SK-N-SH treated with all-trans-retinoic acid at 6 μM for 48 hours (cell line): ENCODE data around the gene CASP10.

Experiments used
- ATAC-seq: fragments of 200-7000 bp; cut with Tn5 transposase; 3 replicates; pipeline ENCODE4 v1.9.1; 2020; ENCODE audit warnings: mild to moderate bottlenecking, moderate library complexity
- ARNTL ChIP-seq: fragments of 450-650 bp; formaldehyde crosslinking; IDR thresholded peaks from 2 replicates; pipeline ENCODE4 v1.5.0; 2020; ENCODE audit warnings: low read depth, mild to moderate bottlenecking, moderate library complexity, borderline replicate concordance
- BACH2 ChIP-seq: fragments of 250-450 bp; sonication (Bioruptor Pico); IDR thresholded peaks from 2 replicates; pipeline ENCODE4 v1.9.0; 2021; ENCODE audit warnings: mild to moderate bottlenecking, borderline replicate concordance
- ESRRG ChIP-seq: fragments of 250-450 bp; sonication (Bioruptor Pico); IDR thresholded peaks from 2 replicates; pipeline ENCODE4 v1.6.1; 2021; ENCODE audit warnings: mild to moderate bottlenecking
- ISL1 ChIP-seq: fragments of 250-450 bp; sonication (Bioruptor Pico); IDR thresholded peaks from 2 replicates; pipeline ENCODE4 v2.1.2; 2022; ENCODE audit warnings: mild to moderate bottlenecking, moderate library complexity
- OSR1 ChIP-seq: fragments of 250-450 bp; sonication (Bioruptor Pico); IDR thresholded peaks from 2 replicates; pipeline ENCODE4 v1.8.0; 2022; ENCODE audit warnings: moderate library complexity, mild to moderate bottlenecking, inconsistent platforms
- RARB ChIP-seq: fragments of 250-450 bp; sonication (Bioruptor Pico); IDR thresholded peaks from 2 replicates; pipeline ENCODE4 v1.8.0; 2021; ENCODE audit warnings: mild to moderate bottlenecking, moderate library complexity
- SNAI2 ChIP-seq: fragments of 250-450 bp; sonication (Bioruptor Pico); IDR thresholded peaks from 2 replicates; pipeline ENCODE4 v1.5.0; 2020; ENCODE audit warnings: mild to moderate bottlenecking, moderate library complexity
- TCF4 ChIP-seq: fragments of 250-450 bp; sonication (Bioruptor Pico); IDR thresholded peaks from 2 replicates; pipeline ENCODE4 v1.8.0; 2021; ENCODE audit warnings: mild to moderate bottlenecking, moderate library complexity, borderline replicate concordance
- ZC3H10 ChIP-seq: fragments of 250-450 bp; sonication (Bioruptor Pico); IDR thresholded peaks from 2 replicates; pipeline ENCODE4 v1.5.1; 2021; ENCODE audit warnings: mild to moderate bottlenecking, moderate library complexity
- ZFP3 ChIP-seq: fragments of 250-450 bp; sonication (Bioruptor Pico); IDR thresholded peaks from 2 replicates; pipeline ENCODE4 v1.5.0; 2020; ENCODE audit warnings: mild to moderate bottlenecking, moderate library complexity
- ZFP30 ChIP-seq: fragments of 450-650 bp; formaldehyde crosslinking; IDR thresholded peaks from 2 replicates; pipeline ENCODE4 v1.5.0; 2022; ENCODE audit warnings: mild to moderate bottlenecking, moderate library complexity
- ZNF8 ChIP-seq: fragments of 450-650 bp; formaldehyde crosslinking; IDR thresholded peaks from 2 replicates; pipeline ENCODE4 v1.5.0; 2020; ENCODE audit warnings: mild to moderate bottlenecking, moderate library complexity
- TF ChIP-seq, protein P1 (sequence below): fragments of 250-450 bp; sonication (Bioruptor Pico); IDR thresholded peaks from 2 replicates; pipeline ENCODE4 v1.8.0; 2020; ENCODE audit warnings: mild to moderate bottlenecking, moderate library complexity, borderline replicate concordance
- TF ChIP-seq, protein P2 (sequence below): fragments of 250-450 bp; sonication (Bioruptor Pico); IDR thresholded peaks from 2 replicates; pipeline ENCODE4 v1.5.0; 2020; ENCODE audit warnings: mild to moderate bottlenecking, moderate library complexity
- TF ChIP-seq, protein P3 (sequence below): fragments of 250-450 bp; sonication (Bioruptor Pico); IDR thresholded peaks from 2 replicates; pipeline ENCODE4 v1.5.1; 2021; ENCODE audit warnings: mild to moderate bottlenecking, moderate library complexity
- TF ChIP-seq, protein P4 (sequence below): fragments of 250-450 bp; sonication (Bioruptor Pico); IDR thresholded peaks from 2 replicates; pipeline ENCODE4 v1.5.1; 2020; ENCODE audit warnings: low read depth, mild to moderate bottlenecking, moderate library complexity
- TF ChIP-seq, protein P5 (sequence below): fragments of 250-450 bp; sonication (Bioruptor Pico); IDR thresholded peaks from 2 replicates; pipeline ENCODE4 v1.8.0; 2021; ENCODE audit warnings: low read depth, mild to moderate bottlenecking, moderate library complexity, borderline replicate concordance

Gene CASP10

DNA sequence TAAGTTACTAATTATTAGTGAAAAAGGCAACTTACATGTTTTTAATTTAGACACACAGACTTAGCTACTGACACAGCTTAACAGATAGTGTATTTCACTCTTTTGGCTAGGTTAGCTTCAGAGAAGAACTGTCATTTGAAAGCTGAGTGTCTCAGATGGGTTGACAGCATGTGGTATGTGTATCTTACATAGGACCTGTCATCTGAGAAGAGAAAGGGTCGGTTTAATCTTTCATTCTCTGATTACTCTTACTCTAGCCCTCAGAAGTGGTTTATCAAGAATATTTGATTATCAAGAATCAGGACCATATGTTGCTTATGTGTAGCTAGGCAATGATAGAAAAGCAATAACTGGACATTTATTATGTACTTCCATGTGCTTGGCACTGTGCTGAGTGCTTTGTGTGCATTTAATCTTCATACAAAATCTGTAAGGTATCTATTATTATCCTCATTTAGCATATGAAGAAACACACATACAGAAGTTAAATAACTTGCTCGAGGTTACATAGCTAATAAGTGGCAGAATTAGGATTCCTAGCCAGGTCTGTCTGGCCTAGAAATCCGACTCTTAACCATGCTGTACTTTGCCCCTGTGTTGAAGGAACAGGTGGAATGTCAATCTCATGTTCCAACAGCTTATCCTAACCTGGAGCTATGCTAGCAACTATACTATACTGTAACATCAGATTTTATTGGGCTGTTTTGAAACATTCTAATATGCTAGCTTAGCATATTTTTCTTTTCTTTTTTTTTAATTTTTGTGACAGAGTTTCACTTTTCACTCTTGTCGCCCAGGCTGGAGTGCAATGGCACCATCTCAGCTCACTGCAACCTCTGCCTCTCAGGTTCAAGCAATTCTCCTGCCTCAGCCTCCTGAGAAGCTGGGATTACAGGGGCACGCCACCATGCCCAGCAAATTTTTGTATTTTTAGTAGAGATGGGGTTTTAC lies 38.6 kb upstream of the CASP10 start:
- ATAC-seq = peak; percentile 36; the same call in 2 of the 3 replicates
- TF ChIP-seq ARNTL (CRISPR knock-in tag) (no peak), TCF4 (CRISPR knock-in tag) (peak; percentile 53; the same call in 1 of the 2 replicates)
- TF ChIP-seq, protein P1, sequence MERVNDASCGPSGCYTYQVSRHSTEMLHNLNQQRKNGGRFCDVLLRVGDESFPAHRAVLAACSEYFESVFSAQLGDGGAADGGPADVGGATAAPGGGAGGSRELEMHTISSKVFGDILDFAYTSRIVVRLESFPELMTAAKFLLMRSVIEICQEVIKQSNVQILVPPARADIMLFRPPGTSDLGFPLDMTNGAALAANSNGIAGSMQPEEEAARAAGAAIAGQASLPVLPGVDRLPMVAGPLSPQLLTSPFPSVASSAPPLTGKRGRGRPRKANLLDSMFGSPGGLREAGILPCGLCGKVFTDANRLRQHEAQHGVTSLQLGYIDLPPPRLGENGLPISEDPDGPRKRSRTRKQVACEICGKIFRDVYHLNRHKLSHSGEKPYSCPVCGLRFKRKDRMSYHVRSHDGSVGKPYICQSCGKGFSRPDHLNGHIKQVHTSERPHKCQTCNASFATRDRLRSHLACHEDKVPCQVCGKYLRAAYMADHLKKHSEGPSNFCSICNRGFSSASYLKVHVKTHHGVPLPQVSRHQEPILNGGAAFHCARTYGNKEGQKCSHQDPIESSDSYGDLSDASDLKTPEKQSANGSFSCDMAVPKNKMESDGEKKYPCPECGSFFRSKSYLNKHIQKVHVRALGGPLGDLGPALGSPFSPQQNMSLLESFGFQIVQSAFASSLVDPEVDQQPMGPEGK (CRISPR knock-in tag) = no peak
- TF ChIP-seq, protein P2, sequence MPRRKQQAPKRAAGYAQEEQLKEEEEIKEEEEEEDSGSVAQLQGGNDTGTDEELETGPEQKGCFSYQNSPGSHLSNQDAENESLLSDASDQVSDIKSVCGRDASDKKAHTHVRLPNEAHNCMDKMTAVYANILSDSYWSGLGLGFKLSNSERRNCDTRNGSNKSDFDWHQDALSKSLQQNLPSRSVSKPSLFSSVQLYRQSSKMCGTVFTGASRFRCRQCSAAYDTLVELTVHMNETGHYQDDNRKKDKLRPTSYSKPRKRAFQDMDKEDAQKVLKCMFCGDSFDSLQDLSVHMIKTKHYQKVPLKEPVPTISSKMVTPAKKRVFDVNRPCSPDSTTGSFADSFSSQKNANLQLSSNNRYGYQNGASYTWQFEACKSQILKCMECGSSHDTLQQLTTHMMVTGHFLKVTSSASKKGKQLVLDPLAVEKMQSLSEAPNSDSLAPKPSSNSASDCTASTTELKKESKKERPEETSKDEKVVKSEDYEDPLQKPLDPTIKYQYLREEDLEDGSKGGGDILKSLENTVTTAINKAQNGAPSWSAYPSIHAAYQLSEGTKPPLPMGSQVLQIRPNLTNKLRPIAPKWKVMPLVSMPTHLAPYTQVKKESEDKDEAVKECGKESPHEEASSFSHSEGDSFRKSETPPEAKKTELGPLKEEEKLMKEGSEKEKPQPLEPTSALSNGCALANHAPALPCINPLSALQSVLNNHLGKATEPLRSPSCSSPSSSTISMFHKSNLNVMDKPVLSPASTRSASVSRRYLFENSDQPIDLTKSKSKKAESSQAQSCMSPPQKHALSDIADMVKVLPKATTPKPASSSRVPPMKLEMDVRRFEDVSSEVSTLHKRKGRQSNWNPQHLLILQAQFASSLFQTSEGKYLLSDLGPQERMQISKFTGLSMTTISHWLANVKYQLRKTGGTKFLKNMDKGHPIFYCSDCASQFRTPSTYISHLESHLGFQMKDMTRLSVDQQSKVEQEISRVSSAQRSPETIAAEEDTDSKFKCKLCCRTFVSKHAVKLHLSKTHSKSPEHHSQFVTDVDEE (CRISPR knock-in tag) = 0 out of 2 replicates have a peak, but pooled peaks have one; percentile 57
- TF ChIP-seq, protein P3, sequence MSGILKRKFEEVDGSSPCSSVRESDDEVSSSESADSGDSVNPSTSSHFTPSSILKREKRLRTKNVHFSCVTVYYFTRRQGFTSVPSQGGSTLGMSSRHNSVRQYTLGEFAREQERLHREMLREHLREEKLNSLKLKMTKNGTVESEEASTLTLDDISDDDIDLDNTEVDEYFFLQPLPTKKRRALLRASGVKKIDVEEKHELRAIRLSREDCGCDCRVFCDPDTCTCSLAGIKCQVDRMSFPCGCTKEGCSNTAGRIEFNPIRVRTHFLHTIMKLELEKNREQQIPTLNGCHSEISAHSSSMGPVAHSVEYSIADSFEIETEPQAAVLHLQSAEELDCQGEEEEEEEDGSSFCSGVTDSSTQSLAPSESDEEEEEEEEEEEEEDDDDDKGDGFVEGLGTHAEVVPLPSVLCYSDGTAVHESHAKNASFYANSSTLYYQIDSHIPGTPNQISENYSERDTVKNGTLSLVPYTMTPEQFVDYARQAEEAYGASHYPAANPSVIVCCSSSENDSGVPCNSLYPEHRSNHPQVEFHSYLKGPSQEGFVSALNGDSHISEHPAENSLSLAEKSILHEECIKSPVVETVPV (CRISPR knock-in tag) = no peak

DNA sequence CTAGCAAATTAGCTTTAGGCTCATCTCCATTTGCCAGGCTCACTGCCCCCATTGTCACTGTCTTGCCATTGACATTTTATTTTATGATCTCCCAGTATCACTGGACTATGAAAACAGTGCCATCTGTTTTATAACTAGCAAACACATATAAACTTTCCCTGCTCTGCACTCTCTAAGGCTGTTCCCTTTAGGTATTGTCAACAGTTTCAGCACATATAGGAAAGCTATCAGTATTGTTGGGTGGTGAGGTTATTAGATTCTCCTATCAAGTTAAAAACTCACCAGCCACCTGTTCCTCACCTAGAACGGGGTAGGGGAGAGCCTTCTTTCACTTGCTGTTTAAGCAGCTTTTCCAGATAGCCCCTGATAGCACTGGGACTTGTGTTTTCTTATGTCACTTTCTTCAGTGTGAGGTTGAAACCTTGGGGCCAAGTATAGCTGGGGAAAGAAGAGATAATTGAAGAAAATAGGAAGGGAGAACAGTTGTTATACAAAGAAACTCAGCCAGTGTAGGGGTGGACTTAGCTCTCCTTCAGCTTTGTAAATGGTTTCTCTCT lies 34.4 kb upstream of the CASP10 start:
- TF ChIP-seq ZNF8 (no peak), RARB (CRISPR knock-in tag) (peak; percentile 35; the same call in 1 of the 2 replicates), ZC3H10 (CRISPR knock-in tag) (no peak), ZFP30 (CRISPR knock-in tag) (no peak), TCF4 (CRISPR knock-in tag) (no peak), BACH2 (CRISPR knock-in tag) (no peak), ZFP3 (CRISPR knock-in tag) (peak; percentile 8; the same call in 1 of the 2 replicates), ISL1 (CRISPR knock-in tag) (0 out of 2 replicates have a peak, but pooled peaks have one; percentile 6), SNAI2 (CRISPR knock-in tag) (no peak), ESRRG (CRISPR knock-in tag) (no peak), OSR1 (CRISPR knock-in tag) (no peak)
- TF ChIP-seq, protein P4, sequence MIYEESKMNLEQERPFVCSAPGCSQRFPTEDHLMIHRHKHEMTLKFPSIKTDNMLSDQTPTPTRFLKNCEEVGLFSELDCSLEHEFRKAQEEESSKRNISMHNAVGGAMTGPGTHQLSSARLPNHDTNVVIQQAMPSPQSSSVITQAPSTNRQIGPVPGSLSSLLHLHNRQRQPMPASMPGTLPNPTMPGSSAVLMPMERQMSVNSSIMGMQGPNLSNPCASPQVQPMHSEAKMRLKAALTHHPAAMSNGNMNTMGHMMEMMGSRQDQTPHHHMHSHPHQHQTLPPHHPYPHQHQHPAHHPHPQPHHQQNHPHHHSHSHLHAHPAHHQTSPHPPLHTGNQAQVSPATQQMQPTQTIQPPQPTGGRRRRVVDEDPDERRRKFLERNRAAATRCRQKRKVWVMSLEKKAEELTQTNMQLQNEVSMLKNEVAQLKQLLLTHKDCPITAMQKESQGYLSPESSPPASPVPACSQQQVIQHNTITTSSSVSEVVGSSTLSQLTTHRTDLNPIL = no peak
- TF ChIP-seq, protein P3 (CRISPR knock-in tag) = no peak
- TF ChIP-seq, protein P5, sequence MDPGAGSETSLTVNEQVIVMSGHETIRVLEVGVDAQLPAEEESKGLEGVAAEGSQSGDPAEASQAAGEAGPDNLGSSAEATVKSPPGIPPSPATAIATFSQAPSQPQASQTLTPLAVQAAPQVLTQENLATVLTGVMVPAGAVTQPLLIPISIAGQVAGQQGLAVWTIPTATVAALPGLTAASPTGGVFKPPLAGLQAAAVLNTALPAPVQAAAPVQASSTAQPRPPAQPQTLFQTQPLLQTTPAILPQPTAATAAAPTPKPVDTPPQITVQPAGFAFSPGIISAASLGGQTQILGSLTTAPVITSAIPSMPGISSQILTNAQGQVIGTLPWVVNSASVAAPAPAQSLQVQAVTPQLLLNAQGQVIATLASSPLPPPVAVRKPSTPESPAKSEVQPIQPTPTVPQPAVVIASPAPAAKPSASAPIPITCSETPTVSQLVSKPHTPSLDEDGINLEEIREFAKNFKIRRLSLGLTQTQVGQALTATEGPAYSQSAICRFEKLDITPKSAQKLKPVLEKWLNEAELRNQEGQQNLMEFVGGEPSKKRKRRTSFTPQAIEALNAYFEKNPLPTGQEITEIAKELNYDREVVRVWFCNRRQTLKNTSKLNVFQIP (CRISPR knock-in tag) = no peak; the same call in 1 of the 2 replicates
- TF ChIP-seq, protein P1 (CRISPR knock-in tag) = no peak
- ATAC-seq = no peak; the same call in 2 of the 3 replicates
